GM19395 (cell line): Measurements from ENCODE around the gene ELMO2.

ENCODE experiments used
- ATAC-seq: cut with Tn5 transposase; IDR thresholded peaks from one replicate; pipeline ENCODE4 v1.9.1; 2021; ENCODE audit warnings: mild to moderate bottlenecking, moderate library complexity; ENCODE audit not compliant: unreplicated experiment

Gene ELMO2

GRCh38 chr20:46353500-46354206 lies 52.8 kb downstream of the ELMO2 start:
- ATAC-seq, result no peak

- no peak for ATAC-seq
Measured at GRCh38 chr20:46352370-46352938, 54.0 kb downstream of the ELMO2 start.

DNA sequence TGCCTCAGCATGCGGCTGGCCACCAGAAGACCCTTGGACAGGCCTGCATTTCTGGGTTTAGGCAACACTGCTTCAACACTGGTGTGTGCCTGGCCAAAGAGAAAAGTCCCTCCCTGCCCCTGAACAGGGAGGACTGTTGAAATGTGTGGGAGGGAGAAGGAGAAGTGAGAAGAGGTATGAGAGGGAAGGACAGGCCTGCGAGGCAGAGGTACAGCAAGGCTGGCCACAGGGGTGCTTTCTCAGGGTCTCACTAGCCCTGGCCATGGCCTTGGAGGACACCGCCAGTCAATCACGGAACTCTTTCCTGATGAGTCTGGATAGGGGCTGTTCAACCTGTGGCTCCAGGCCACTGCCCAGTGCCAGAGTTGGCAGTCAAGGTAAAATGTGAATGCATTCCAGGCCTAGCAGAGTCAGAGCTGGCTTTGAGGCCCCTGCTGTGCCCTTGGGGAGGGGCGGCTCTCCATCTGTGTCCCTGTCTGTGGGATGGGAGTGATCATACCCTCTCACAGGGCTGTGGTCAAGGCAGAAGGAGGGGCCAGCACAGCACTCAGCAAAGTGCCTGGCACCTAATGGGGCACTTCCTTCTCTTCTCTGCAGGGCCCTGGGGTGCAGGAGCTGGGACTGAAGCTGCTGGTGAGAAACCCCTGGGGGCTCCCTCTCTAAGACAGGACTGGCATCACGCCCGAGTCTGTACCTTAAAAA lies 54.9 kb downstream of the ELMO2 start:
- ATAC-seq, result no peak

GRCh38 chr20:46350986-46351267 lies 55.5 kb downstream of the ELMO2 start:
- no peak for ATAC-seq

DNA sequence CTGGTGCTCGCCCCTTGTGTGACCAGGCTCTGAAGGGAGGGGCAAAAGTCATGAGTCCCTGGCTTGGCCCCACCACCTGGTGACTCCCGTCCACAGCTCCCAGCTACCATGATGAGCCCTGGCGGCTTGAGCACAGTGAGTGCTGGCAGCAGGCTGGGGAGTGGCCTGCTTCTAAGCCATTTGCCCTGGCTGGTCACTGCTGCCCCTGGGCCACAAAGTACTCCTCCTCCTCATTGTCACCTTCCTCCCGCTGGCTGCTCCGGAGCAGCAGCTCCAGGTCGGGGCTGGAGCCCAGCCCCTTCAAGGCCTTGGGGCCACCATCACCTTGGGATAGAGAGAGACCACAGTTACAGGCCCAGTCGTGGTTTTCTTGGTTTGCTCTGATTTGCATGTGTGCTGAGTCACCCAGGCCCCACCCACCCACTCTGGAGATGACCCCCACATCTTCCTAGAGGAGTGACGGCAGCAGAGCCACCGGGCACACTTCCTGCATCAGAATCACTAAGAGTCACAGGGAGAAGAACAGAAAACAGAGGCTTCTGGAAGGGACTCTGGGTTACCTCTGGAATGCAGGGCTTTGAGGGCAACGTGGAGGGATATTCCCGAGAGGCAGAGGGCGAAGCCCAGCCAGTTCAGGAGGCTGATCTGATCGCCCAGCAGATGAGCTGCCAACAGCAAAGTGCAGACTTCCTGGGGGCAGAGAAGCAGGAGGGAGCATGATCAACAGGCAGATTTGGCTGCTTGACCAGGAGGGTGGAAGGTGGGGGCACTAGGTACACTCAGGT lies 56.0 kb downstream of the ELMO2 start:
- peak; percentile 62 for ATAC-seq

DNA sequence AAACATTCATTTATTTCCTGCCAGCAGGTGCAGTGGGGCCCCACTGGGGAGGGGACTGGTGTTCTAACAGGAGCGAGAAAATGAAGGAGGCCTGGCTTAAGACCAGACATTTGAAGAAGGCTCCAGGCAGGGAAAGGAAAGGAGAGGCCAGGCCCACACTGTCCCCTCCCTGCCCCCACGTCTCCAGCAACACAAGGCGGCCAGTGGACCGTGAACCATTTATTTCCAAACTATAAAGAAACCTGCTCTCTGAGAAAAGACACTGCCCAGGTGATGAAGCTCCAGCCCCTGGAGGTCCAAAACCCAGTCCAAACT lies 56.7 kb downstream of the ELMO2 start:
- ATAC-seq, result no peak

DNA sequence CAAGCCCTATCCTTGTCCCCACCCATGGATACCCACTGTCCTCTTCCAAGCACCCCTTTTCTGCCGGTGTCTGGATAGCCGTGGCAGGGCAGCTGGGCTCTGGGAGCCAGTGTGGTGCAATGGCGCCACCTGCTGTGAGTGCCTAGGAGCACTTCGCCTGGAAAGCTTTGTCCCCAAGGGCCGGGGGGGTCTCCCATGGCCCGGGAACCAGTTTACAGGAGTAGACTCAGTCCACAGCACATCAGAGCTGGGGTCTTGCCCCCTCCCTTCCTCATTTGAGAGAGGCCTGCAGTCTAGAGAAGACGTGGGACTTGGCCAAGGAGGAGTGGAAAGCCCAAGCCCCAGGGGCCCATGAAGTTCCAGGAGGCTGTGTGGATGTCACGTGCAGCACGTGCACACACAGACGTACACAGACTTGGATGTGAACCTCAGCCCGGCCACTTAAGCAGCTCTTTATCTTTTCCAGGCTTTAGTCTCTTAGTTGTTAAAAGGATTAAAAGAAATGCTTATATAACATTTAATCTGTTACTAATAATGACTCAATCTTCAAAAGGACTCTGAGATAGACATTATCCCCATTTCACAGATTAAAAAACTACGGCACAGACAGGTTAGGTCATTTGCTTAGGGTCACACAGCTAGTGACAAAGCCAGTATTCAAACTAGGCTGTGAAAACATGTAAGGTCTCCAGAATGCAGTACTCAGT lies 57.2 kb downstream of the ELMO2 start:
- no peak for ATAC-seq

GRCh38 chr20:46347841-46348803 lies 58.3 kb downstream of the ELMO2 start:
- ATAC-seq, result no peak

GRCh38 chr20:46346770-46347169 lies 59.6 kb downstream of the ELMO2 start:
- ATAC-seq, result no peak

DNA sequence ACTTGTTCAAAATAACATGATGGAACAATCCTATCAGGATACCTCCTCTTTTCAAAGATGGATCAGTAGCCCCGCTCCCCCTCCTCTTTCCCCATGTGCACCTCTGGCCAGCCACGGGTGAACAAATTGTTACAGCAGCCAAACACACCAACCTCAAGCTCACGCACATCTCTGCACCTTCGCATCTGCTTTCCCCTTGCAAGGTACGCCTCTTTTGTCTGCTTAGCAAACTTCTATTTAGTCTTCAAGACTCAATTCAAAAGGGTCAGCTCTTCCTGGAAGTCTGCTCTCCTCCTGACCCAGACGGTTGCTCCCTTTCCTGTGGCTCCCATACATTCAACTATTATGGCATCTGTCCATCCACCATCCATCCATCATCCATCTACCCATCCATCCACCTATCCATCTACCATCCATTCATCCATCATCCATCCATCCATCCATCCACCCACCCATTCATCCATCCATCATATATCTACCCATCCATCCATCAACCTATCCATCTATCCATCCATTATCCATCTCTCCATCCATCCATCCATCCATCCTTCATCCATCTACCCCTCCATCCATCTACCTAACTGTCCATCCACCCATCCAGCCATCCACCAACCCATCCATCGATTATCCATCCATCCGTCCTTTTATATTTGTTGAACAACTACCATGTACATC lies 61.8 kb downstream of the ELMO2 start:
- ATAC-seq, result no peak

- ATAC-seq, result no peak
Measured at GRCh38 chr20:46343975-46344357, 62.4 kb downstream of the ELMO2 start.

DNA sequence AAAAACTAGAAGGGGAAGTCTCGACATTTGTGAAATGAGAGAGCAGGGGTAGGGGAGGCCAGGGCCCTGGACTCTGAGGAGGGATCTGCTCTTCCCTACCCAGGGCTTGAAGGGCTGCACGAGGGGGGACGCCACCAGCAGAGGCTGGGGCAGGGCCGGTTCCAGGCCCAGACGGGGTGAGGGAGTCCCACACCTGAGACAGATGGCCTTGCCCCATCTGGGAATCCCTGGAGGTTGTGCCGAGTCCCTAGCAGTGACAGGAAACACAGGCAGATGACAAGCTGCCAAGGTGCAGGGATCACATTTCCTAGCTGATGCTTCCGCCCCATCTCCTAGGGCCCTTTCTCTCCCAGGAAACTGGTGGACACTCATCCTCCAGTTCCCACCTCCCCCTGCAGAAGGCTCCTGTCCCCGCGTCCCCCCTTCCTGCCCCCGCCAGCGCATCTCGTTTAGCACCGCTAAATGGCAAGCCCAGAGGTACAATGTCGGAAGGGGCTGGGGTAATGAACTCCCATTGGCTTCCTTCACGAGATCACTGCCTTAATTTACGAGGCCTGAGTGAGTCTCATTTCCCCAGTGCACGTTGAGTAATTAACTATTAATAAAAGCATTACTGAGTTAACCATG lies 63.0 kb downstream of the ELMO2 start:
- no peak for ATAC-seq

- no peak for ATAC-seq
Measured at GRCh38 chr20:46342451-46343347, 63.7 kb downstream of the ELMO2 start.

- no peak for ATAC-seq
Measured at GRCh38 chr20:46342010-46342378, 64.4 kb downstream of the ELMO2 start.

GRCh38 chr20:46341074-46342009 lies 65.1 kb downstream of the ELMO2 start:
- no peak for ATAC-seq

- ATAC-seq, result no peak
Measured at GRCh38 chr20:46339037-46339436, 67.4 kb downstream of the ELMO2 start.

GRCh38 chr20:46336735-46337134 lies 69.7 kb downstream of the ELMO2 start:
- ATAC-seq, result no peak
